Measurements from ENCODE around the gene SGMS1. TPM values are rescaled to one million over a fixed set of nuclear protein-coding genes. Genes with fewer than 3 reads are reported as not detected.
A peak's percentile ranks its signal among the peaks of the same experiment; 100 is the strongest.

Gene SGMS1
- total RNA-seq, 1 experiment from 2014 or later = 24.7 TPM

DNA sequence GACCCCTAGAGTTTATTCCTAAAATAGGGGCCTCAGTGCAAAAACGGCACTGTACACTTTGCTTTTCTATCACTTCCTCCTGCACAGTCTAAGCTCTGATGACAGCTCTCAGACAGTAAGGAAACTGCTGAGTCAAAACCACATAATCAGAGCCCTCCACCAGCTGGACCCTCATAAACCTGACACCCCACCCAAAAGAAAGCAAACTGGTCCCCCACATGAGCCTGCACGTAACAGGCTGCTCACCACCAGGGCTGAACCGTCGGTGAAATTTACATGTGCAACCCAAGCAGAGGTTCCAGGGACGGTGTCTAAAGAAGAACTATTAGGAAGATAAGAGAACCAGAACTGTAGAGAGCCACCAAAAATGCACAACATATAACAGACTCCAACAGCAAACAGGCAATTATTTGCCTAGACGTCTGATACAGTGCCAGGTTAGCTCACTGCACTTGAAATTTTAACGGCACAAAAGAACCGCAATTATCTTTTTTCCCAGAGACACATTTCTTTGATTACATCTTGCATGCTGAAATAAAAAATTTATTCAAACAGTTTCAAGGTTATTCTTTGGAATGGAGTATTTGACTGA, 19.6 kb downstream of the SGMS1 start:
- Mint-ChIP-seq H3K9me3 (ENCODE audit: unreplicated experiment) (no peaks in the 10 kb centered on the region), H3K27me3 (ENCODE audit: insufficient read depth, unreplicated experiment) (no peaks in the 10 kb centered on the region), H3K36me3 (ENCODE audit: insufficient read depth, unreplicated experiment) (peaks cover 6% of the 10 kb centered on the region), H3K4me1 (ENCODE audit: insufficient read depth, unreplicated experiment) (peaks cover 53% of the 10 kb centered on the region), H3K27ac (ENCODE audit: low read depth, unreplicated experiment) (peak overlapping the region; percentile 88), H3K4me3 (ENCODE audit: unreplicated experiment) (peak overlapping the region; percentile 61)
- ChIA-PET CTCF (interaction anchor here (1.2 kb wide), 1 partner anchor 18 kb away, joined by 4 read pairs; no protein-coding TSS in a partner anchor), POLR2A (interaction anchor here (0.9 to 6.8 kb wide), 6 partner anchors 10 to 51 kb away, joined by 3 to 167 read pairs (median 5); partner anchors contain the start of gene SGMS1)
- BruUV-seq (replicated peaks) = no TSS peak
- intact Hi-C loops (cut with micrococcal nuclease) = no loop called here
- DNase-seq (ENCODE audit: unreplicated experiment) = no peak
- TF ChIP-seq, protein P1, sequence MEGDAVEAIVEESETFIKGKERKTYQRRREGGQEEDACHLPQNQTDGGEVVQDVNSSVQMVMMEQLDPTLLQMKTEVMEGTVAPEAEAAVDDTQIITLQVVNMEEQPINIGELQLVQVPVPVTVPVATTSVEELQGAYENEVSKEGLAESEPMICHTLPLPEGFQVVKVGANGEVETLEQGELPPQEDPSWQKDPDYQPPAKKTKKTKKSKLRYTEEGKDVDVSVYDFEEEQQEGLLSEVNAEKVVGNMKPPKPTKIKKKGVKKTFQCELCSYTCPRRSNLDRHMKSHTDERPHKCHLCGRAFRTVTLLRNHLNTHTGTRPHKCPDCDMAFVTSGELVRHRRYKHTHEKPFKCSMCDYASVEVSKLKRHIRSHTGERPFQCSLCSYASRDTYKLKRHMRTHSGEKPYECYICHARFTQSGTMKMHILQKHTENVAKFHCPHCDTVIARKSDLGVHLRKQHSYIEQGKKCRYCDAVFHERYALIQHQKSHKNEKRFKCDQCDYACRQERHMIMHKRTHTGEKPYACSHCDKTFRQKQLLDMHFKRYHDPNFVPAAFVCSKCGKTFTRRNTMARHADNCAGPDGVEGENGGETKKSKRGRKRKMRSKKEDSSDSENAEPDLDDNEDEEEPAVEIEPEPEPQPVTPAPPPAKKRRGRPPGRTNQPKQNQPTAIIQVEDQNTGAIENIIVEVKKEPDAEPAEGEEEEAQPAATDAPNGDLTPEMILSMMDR (IDR thresholded peaks at IDR 0.05; ENCODE audit: unreplicated experiment) = no peak

DNA sequence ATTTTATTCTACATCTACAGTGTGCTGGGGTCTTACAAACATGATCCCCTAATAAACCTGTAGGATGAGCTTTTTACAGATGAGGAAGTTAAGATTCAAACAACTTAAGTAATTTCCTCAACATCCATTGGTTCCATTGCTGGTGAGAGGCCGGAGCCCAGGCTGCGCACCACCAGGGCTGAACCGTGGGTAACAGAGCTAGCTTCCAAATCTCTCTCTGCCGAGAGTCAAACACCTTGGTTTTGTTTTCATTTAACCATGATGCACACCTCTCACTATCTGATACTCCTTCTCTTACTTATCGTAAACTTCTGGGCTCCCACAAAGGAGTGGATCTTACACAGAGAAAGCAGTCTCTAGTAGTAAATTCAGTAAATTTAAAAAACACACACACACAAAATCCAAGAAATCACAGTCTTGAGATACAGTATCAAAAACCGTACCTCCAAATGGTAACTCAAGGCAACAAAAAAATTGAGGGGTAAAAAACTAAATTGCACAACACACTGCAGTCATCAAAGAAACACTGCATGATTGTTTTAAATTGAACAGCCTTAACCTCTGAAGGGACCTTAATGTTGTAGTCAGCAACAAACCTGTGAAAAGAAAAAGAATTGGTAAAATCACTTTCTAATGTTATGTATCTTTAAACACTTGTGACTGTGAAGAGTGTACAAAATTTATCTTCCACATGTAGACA, 20.5 kb downstream of the SGMS1 start:
- ChIA-PET POLR2A (interaction anchor here (1.0 to 6.8 kb wide), 3 partner anchors 9 to 20 kb away, joined by 3 to 167 read pairs (median 3); partner anchors contain the start of gene SGMS1), CTCF (interaction anchor here (0.6 to 1.2 kb wide), 4 partner anchors 17 to 32 kb away, joined by 3 to 4 read pairs (median 4); no protein-coding TSS in a partner anchor)
- intact Hi-C loops (cut with micrococcal nuclease) = no loop called here
- no peak overlapping the region for H3K4me3 Mint-ChIP-seq (ENCODE audit: unreplicated experiment)
- peaks cover 53% of the 10 kb centered on the region for H3K4me1 Mint-ChIP-seq (ENCODE audit: insufficient read depth, unreplicated experiment)
- no TSS peak for BruUV-seq (replicated peaks)
- DNase-seq (ENCODE audit: unreplicated experiment) = no peak
- no peaks in the 10 kb centered on the region for H3K27me3 Mint-ChIP-seq (ENCODE audit: insufficient read depth, unreplicated experiment)
- no peaks in the 10 kb centered on the region for H3K9me3 Mint-ChIP-seq (ENCODE audit: unreplicated experiment)
- peak overlapping the region; percentile 88 for H3K27ac Mint-ChIP-seq (ENCODE audit: low read depth, unreplicated experiment)
- H3K36me3 Mint-ChIP-seq (ENCODE audit: insufficient read depth, unreplicated experiment) = peaks cover 6% of the 10 kb centered on the region
- TF ChIP-seq, protein P1 (IDR thresholded peaks at IDR 0.05; ENCODE audit: unreplicated experiment) = no peak

DNA sequence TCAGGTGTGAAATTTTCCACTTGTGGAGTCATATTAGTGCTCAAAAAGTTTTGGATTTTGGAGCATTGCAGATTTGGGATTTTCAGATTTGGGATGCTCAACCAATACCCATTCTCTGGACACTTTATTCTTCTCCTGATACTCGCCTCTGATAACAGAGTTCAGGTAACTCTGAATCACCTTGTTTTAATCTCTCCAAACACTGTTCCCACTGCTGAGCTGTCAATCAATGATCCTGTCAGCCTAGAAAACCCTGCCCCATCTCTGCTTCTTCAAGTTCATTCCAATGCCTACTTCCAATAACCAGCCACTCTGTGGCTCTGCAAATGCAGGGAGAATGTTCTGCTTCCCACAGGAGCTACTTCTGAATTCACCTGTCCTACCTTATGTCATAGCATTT, 21.8 kb downstream of the SGMS1 start:
- H3K4me1 Mint-ChIP-seq (ENCODE audit: insufficient read depth, unreplicated experiment) = peaks cover 48% of the 10 kb centered on the region

More for the DNA sequence above, 21.8 kb downstream of the SGMS1 start:
- intact Hi-C loops (cut with micrococcal nuclease) = no loop called here
- Mint-ChIP-seq H3K4me3 (ENCODE audit: unreplicated experiment) (no peak overlapping the region), H3K36me3 (ENCODE audit: insufficient read depth, unreplicated experiment) (peaks cover 6% of the 10 kb centered on the region), H3K27ac (ENCODE audit: low read depth, unreplicated experiment) (no peak overlapping the region), H3K9me3 (ENCODE audit: unreplicated experiment) (no peaks in the 10 kb centered on the region), H3K27me3 (ENCODE audit: insufficient read depth, unreplicated experiment) (no peaks in the 10 kb centered on the region)
- ChIA-PET CTCF (interaction anchor here (0.6 to 1.2 kb wide), 3 partner anchors 12 to 298 kb away, joined by 3 to 5 read pairs (median 3); no protein-coding TSS in a partner anchor), POLR2A (interaction anchor here (1.2 to 6.8 kb wide), 3 partner anchors 15 to 21 kb away, joined by 3 to 167 read pairs (median 6); partner anchors contain the start of gene SGMS1)
- TF ChIP-seq, protein P1 (IDR thresholded peaks at IDR 0.05; ENCODE audit: unreplicated experiment) = no peak
- DNase-seq (ENCODE audit: unreplicated experiment) = no peak
- BruUV-seq (replicated peaks) = no TSS peak

All from MCF 10A (cell line).